Neural progenitor cell (in vitro differentiated cells): ENCODE data around the gene ORM1. TPM values are rescaled to one million over a fixed set of nuclear protein-coding genes. Genes with fewer than 3 reads are reported as not detected.

Experiments used
- DNase-seq: peaks from one replicate; pipeline ENCODE4 v3.0.0-alpha.2; 2016; ENCODE audit warnings: low spot score
- H2AFZ ChIP-seq: fragments of 200-600 bp; sonication (generic); replicated peaks from 2 replicates; pipeline ENCODE4 v1.6.1; 2016; ENCODE audit warnings: antibody characterized with exemption
- H3F3A ChIP-seq: fragments of 200-600 bp; sonication (generic); 2 replicates; pipeline ENCODE4 v1.6.1; 2016; ENCODE audit warnings: antibody characterized with exemption, low read depth
- H3K27ac ChIP-seq: fragments of 200-600 bp; sonication (generic); 2 replicates; pipeline ENCODE4 v1.5.1; 2016; ENCODE audit warnings: mild to moderate bottlenecking
- H3K27me3 ChIP-seq: fragments of 200-600 bp; sonication (generic); 2 replicates; pipeline ENCODE4 v1.6.1; 2016; ENCODE audit warnings: mild to moderate bottlenecking, moderate library complexity
- H3K36me3 ChIP-seq: fragments of 200-600 bp; sonication (generic); 2 replicates; pipeline ENCODE4 v1.5.1; 2016
- H3K4me1 ChIP-seq: fragments of 200-600 bp; sonication (generic); 2 replicates; pipeline ENCODE4 v1.6.1; 2016; ENCODE audit warnings: mixed run types
- H3K4me2 ChIP-seq: fragments of 200-600 bp; sonication (generic); 2 replicates; pipeline ENCODE4 v1.6.1; 2016
- H3K4me3 ChIP-seq: fragments of 200-600 bp; sonication (generic); 2 replicates; pipeline ENCODE4 v1.5.1; 2016
- H3K79me2 ChIP-seq: fragments of 200-600 bp; sonication (generic); 2 replicates; pipeline ENCODE4 v1.6.1; 2016; ENCODE audit warnings: low read depth
- H3K9ac ChIP-seq: fragments of 200-600 bp; sonication (generic); 2 replicates; pipeline ENCODE4 v1.6.1; 2016
- H3K9me3 ChIP-seq: fragments of 200-600 bp; sonication (generic); 2 replicates; pipeline ENCODE4 v1.5.1; 2016; ENCODE audit warnings: low read depth
- H4K20me1 ChIP-seq: fragments of 200-600 bp; sonication (generic); 2 replicates; pipeline ENCODE4 v1.6.1; 2016; ENCODE audit warnings: low read depth
- H3K27ac Mint-ChIP-seq: 3 replicates; pipeline ENCODE4 v1.8.0; 2021; ENCODE audit warnings: mixed read lengths
- H3K27me3 Mint-ChIP-seq: 2 replicates; pipeline ENCODE4 v1.8.0; 2022; ENCODE audit warnings: low read depth, mild to moderate bottlenecking, inconsistent platforms, moderate library complexity, mixed read lengths; ENCODE audit not compliant: insufficient read depth
- H3K36me3 Mint-ChIP-seq: 3 replicates; pipeline ENCODE4 v1.8.0; 2021; ENCODE audit warnings: mixed read lengths
- H3K4me1 Mint-ChIP-seq: 3 replicates; pipeline ENCODE4 v1.8.0; 2021; ENCODE audit warnings: mixed read lengths
- H3K4me3 Mint-ChIP-seq: 3 replicates; pipeline ENCODE4 v1.8.0; 2021; ENCODE audit warnings: mild to moderate bottlenecking, moderate library complexity, mixed read lengths
- H3K9me3 Mint-ChIP-seq: 3 replicates; pipeline ENCODE4 v1.8.0; 2020; ENCODE audit warnings: mixed read lengths
- EZH2 ChIP-seq: fragments of 200-600 bp; sonication (generic); IDR thresholded peaks from 2 replicates; pipeline ENCODE4 v1.6.1; 2017; ENCODE audit warnings: antibody characterized with exemption, mild to moderate bottlenecking, moderate library complexity
- EZH2phosphoT487 ChIP-seq: fragments of 200-600 bp; sonication (generic); IDR thresholded peaks from 2 replicates; pipeline ENCODE4 v1.6.1; 2017; ENCODE audit warnings: antibody characterized with exemption
- total RNA-seq: library from RNA; depleted of rRNA; stranded (reverse); fragments of >200 nt; gene quantifications from 2 replicates; pipeline ENCODE4 v1.2.3, GENCODE V29; 2015; ENCODE audit warnings: low replicate concordance
- TF ChIP-seq, protein P1 (sequence below): fragments of 200-600 bp; sonication (generic); IDR thresholded peaks from 2 replicates; pipeline ENCODE4 v1.5.1; 2017; ENCODE audit warnings: antibody characterized with exemption, mild to moderate bottlenecking

ORM1 gene
- total RNA-seq, 1 donor from 2014 or later = not detected

DNA sequence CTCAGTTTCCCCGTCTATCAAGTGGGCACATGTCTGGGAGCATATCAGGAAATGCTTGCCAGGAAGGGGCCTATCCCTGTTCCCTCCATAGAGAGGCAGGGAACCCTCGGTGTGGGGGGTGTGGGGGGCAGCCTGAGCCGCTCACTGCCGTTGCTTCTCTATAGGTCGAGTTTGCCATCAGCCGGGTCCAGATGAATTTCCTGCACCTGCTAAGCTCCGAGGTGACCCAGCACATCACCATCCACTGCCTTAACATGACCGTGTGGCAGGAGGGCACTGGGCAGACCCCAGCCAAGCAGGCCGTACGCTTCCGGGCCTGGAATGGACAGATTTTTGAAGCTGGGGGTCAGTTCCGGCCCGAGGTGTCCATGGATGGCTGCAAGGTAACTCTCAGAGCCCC, 13.8 kb upstream of the ORM1 start:
- H3K79me2 ChIP-seq = no peaks in the 10 kb centered on the region
- H3K4me3 ChIP-seq = no peak overlapping the region
- H2AFZ ChIP-seq = no peak overlapping the region
- H3K27me3 ChIP-seq = no peaks in the 10 kb centered on the region
- no peak overlapping the region for H3K4me2 ChIP-seq
- TF ChIP-seq, protein P1, sequence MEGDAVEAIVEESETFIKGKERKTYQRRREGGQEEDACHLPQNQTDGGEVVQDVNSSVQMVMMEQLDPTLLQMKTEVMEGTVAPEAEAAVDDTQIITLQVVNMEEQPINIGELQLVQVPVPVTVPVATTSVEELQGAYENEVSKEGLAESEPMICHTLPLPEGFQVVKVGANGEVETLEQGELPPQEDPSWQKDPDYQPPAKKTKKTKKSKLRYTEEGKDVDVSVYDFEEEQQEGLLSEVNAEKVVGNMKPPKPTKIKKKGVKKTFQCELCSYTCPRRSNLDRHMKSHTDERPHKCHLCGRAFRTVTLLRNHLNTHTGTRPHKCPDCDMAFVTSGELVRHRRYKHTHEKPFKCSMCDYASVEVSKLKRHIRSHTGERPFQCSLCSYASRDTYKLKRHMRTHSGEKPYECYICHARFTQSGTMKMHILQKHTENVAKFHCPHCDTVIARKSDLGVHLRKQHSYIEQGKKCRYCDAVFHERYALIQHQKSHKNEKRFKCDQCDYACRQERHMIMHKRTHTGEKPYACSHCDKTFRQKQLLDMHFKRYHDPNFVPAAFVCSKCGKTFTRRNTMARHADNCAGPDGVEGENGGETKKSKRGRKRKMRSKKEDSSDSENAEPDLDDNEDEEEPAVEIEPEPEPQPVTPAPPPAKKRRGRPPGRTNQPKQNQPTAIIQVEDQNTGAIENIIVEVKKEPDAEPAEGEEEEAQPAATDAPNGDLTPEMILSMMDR = no peak
- TF ChIP-seq EZH2 (no peak), EZH2phosphoT487 (no peak)
- H3F3A ChIP-seq = no peaks in the 10 kb centered on the region
- Mint-ChIP-seq H3K9me3 (no peaks in the 10 kb centered on the region), H3K27me3 (peaks cover 3% of the 10 kb centered on the region), H3K27ac (no peak overlapping the region), H3K4me1 (peaks cover 4% of the 10 kb centered on the region), H3K4me3 (no peak overlapping the region), H3K36me3 (peaks cover 2% of the 10 kb centered on the region)
- H3K9me3 ChIP-seq = no peaks in the 10 kb centered on the region
- H3K9ac ChIP-seq = no peak overlapping the region
- H3K4me1 ChIP-seq = no peaks in the 10 kb centered on the region
- no peak for DNase-seq
- H3K36me3 ChIP-seq = no peaks in the 10 kb centered on the region
- no peak overlapping the region for H3K27ac ChIP-seq
- no peaks in the 10 kb centered on the region for H4K20me1 ChIP-seq

DNA sequence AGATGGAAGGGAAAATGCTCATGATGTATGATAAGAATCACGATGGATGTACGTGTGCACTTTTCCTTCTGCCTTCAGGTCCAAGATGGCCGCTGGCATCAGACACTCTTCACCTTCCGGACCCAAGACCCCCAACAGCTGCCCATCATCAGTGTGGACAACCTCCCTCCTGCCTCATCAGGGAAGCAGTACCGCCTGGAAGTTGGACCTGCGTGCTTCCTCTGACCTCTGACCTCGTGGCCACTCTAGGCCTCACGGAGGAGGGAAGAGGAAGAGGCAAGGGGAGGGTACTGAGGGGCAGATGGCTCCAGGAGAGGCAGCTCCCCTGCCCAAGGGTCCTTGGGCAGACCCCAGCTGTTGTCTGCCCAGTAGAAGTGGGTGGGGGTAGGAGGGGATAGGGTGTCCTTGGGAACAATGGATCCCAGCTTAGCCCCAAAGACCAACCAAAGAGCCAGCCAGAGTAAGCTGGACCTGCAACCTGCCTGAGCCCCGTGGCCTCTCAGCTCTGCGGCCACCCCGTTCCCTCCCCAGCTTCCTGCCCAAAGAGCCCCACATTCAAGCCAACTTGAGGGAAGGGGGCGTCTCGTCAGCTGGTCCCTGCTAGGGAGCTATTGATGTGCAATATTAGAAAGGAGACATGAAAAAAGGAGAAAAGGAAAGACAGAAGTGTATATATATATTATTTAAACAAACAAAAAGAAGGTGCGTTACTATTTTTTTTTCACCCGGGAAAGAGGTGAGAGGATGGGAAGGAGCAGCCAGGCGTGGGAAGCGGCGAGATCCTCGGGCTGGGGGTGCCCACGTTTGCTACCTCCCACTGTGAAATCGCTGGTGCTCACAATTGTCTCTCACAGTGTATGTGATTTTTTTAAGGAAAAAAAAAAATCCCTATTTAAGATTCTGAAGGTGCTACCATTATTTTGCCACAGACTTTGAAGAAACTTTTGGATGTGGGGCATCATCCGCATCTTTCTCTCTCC, 12.1 kb upstream of the ORM1 start:
- Histone ChIP-seq H3K4me3 (no peak overlapping the region), H3K9me3 (no peaks in the 10 kb centered on the region), H3K4me2 (no peak overlapping the region), H4K20me1 (no peaks in the 10 kb centered on the region), H3K27ac (no peak overlapping the region), H3K36me3 (no peaks in the 10 kb centered on the region), H3K79me2 (no peaks in the 10 kb centered on the region), H3K4me1 (no peaks in the 10 kb centered on the region), H3K27me3 (no peaks in the 10 kb centered on the region), H2AFZ (no peak overlapping the region), H3K9ac (no peak overlapping the region), H3F3A (no peaks in the 10 kb centered on the region)
- H3K4me1 Mint-ChIP-seq = peaks cover under 1% of the 10 kb centered on the region
- peaks cover 3% of the 10 kb centered on the region for H3K27me3 Mint-ChIP-seq
- TF ChIP-seq EZH2 (no peak), EZH2phosphoT487 (no peak)
- TF ChIP-seq, protein P1 = no peak
- no peak overlapping the region for H3K4me3 Mint-ChIP-seq
- H3K27ac Mint-ChIP-seq = no peak overlapping the region
- H3K36me3 Mint-ChIP-seq = peaks cover 2% of the 10 kb centered on the region
- no peaks in the 10 kb centered on the region for H3K9me3 Mint-ChIP-seq
- DNase-seq = no peak

DNA sequence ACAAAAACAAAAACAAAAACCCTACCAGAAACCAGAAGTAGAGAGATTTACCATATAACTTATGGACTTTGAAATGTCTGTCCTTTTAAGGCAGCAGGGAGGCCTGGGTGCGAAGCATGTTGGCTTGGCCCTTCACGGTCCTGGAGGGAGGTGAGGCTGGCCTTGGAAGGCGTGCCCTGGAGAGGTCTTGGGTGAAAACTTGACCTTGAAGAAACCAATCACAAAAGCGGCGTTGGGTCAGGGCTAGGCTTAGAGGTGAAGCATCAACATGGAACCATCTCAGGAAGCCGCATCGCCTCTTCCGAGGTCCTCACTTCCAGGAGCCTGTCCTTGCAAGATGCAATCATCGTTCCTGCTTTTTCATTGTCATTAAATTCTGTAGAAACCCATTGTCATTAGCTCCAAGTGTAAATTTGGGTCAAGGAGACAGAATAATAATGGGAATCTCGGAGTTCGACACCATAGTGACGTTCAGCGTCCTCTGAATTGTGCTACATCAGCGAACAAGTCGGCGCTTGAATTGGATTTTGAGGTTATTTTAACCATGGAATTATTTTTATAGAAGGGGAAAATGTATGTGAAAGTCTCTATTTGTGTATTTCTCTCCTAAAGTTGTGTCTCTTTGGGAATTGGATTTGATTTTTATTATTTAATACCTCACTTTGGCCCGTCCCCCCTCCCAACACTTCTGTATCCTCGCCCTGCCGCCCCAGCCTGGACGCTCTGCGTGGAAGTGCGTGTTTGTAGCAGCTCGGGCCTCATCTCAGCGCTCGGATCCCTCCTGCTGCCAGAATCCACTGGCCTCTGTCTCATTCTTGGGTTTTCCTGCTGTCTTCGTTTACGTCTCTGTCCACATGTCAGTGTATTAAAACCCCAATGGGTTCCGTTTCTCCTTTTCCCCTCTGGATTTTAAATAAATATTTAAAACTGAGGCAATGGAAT, 11.1 kb upstream of the ORM1 start:
- no peaks in the 10 kb centered on the region for H3K9me3 Mint-ChIP-seq
- H3K79me2 ChIP-seq = no peaks in the 10 kb centered on the region
- DNase-seq = no peak

More for the DNA sequence above, 11.1 kb upstream of the ORM1 start:
- Histone ChIP-seq H3K27me3 (no peaks in the 10 kb centered on the region), H3K4me1 (peaks cover 5% of the 10 kb centered on the region), H3K36me3 (no peaks in the 10 kb centered on the region), H3K4me2 (no peak overlapping the region), H3K9me3 (no peaks in the 10 kb centered on the region), H4K20me1 (no peaks in the 10 kb centered on the region), H3K4me3 (no peak overlapping the region), H3F3A (peaks cover 4% of the 10 kb centered on the region), H2AFZ (no peak overlapping the region), H3K27ac (no peak overlapping the region), H3K9ac (no peak overlapping the region)
- H3K4me3 Mint-ChIP-seq = no peak overlapping the region
- TF ChIP-seq EZH2 (no peak), EZH2phosphoT487 (no peak)
- TF ChIP-seq, protein P1 = no peak
- H3K27me3 Mint-ChIP-seq = peaks cover 8% of the 10 kb centered on the region
- peaks cover 2% of the 10 kb centered on the region for H3K36me3 Mint-ChIP-seq
- no peak overlapping the region for H3K27ac Mint-ChIP-seq
- H3K4me1 Mint-ChIP-seq = peaks cover 8% of the 10 kb centered on the region
